Esophagus muscularis mucosa (tissue), 4 donors: ENCODE measurements around the gene TRAPPC6A.

Experiments
- CTCF ChIP-seq, 3 experiments: fragments of 200-600 bp in 2 of 3; fragments of 450-650 bp in 1 of 3; sonication (generic) in 2 of 3; IDR thresholded peaks; one replicate each; pipeline ENCODE4 v1.5.1; 2017 to 2019; ENCODE audit warnings: antibody characterized with exemption in 3 of 3, mild to moderate bottlenecking in 2 of 3, moderate library complexity in 1 of 3
- EP300 ChIP-seq: sonication (generic); formaldehyde crosslinking; IDR thresholded peaks from one replicate; pipeline ENCODE4 v1.6.1; 2017; ENCODE audit warnings: antibody characterized with exemption
- POLR2A ChIP-seq: fragments of 450-650 bp; IDR thresholded peaks from one replicate; pipeline ENCODE4 v1.6.1; 2017; ENCODE audit warnings: antibody characterized with exemption, moderate library complexity, mild to moderate bottlenecking, low read depth

- TF ChIP-seq EP300 (no peak), CTCF (IDR thresholded peaks at IDR 0.05) (no peak), POLR2A (no peak)
These were observed 31.8 kb downstream of the TRAPPC6A start for GRCh38 chr19:45146251-45146650.
